Choroid plexus epithelial cell (primary cell): Measurements from ENCODE around the gene C1orf232.

Experiments used
- DNase-seq: peaks from one replicate; pipeline ENCODE4 v3.0.0-alpha.2; 2010; ENCODE audit warnings: low read depth
- H3K4me3 ChIP-seq: 2 replicates; pipeline ENCODE4 v1.5.1; 2011; ENCODE audit warnings: low read depth, mild to moderate bottlenecking, control low read depth, low read length, moderate library complexity
- TF ChIP-seq, protein P1 (sequence below): conservative IDR thresholded peaks from 2 replicates; pipeline ENCODE4 v1.5.1; 2011; ENCODE audit warnings: low read depth, mild to moderate bottlenecking, control low read depth, inconsistent platforms, low read length, moderate library complexity

The C1orf232 gene

DNA sequence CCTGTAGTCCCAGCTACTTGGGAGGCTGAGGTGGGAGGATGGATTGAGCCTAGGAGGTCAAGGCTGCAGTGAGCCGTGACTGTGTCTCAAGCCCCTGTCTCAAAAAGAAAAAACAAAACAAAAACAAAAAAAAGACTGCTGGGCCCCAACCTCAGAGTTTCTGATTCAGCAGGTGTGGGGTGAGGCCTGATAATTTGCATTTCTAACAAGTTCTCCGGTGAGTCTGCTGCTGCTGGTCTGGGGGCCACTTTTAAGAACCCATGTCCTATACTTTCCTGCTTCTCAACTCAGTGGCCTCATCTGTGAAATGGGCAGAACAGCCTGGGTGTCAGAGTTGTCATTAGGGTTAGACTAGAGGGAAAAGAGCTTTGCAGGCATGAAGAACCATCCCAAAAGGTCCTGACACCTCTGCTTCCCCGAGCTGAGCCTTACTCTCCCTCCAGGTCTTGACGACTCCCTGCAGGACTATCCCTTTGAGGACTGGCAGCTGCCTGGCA is 11.3 kb upstream of the C1orf232 start:
- H3K4me3 ChIP-seq = no peak overlapping the region
- DNase-seq = no peak
- TF ChIP-seq, protein P1, sequence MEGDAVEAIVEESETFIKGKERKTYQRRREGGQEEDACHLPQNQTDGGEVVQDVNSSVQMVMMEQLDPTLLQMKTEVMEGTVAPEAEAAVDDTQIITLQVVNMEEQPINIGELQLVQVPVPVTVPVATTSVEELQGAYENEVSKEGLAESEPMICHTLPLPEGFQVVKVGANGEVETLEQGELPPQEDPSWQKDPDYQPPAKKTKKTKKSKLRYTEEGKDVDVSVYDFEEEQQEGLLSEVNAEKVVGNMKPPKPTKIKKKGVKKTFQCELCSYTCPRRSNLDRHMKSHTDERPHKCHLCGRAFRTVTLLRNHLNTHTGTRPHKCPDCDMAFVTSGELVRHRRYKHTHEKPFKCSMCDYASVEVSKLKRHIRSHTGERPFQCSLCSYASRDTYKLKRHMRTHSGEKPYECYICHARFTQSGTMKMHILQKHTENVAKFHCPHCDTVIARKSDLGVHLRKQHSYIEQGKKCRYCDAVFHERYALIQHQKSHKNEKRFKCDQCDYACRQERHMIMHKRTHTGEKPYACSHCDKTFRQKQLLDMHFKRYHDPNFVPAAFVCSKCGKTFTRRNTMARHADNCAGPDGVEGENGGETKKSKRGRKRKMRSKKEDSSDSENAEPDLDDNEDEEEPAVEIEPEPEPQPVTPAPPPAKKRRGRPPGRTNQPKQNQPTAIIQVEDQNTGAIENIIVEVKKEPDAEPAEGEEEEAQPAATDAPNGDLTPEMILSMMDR = no peak

DNA sequence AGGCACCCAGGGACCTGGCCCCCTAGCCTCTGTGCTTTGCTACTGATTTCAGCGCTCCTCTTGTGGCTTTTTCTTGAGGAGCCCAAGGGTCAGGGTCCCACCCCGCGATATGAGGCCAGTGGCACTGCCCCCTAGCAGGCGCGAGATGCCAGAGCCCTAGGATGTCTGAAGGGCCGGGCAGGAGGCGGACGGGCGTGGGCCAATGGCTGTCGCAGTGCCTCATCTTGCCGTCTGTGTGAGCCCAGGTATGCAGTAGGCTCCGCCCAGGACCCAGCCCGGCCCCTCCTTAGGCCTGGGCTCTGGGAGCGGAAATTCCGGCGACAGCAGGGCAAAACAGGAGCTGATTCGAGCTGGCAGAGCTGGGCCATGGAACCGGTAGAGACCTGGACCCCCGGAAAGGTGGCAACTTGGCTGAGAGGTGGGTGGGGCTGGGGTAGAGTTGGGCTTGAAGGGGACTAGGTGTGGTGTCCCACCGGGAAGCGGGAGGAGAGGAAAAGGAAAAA is 8.5 kb upstream of the C1orf232 start, which contains the start of gene CNKSR1:
TSS of gene CNKSR1 (plus strand) at position 310 of the 503 bp plus-strand sequence. CDS start at position 367, 57 bp downstream.
- no peak within 1 kb of the TSS for H3K4me3 ChIP-seq
- DNase-seq = no peak
- TF ChIP-seq, protein P1 = no peak

DNA sequence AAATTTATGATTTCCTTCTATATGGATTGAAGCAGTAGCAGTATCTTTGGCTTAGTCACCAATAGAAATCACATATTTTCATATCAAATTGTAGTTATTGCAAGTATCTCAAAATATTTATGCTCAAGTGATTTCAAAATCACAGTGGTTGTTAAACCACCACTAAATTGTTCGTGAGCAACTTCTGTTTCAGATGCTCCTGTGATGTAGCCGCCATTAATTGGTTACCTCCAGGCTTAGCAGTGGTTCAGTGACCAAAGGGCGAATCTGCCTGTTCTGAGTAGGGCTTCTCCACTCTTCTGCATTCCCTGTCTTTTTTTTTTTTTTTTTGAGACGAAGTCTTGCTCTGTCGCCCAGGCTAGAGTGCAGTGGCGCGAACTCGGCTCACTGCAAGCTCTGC is 6.6 kb upstream of the C1orf232 start:
- TF ChIP-seq, protein P1 = no peak

DNA sequence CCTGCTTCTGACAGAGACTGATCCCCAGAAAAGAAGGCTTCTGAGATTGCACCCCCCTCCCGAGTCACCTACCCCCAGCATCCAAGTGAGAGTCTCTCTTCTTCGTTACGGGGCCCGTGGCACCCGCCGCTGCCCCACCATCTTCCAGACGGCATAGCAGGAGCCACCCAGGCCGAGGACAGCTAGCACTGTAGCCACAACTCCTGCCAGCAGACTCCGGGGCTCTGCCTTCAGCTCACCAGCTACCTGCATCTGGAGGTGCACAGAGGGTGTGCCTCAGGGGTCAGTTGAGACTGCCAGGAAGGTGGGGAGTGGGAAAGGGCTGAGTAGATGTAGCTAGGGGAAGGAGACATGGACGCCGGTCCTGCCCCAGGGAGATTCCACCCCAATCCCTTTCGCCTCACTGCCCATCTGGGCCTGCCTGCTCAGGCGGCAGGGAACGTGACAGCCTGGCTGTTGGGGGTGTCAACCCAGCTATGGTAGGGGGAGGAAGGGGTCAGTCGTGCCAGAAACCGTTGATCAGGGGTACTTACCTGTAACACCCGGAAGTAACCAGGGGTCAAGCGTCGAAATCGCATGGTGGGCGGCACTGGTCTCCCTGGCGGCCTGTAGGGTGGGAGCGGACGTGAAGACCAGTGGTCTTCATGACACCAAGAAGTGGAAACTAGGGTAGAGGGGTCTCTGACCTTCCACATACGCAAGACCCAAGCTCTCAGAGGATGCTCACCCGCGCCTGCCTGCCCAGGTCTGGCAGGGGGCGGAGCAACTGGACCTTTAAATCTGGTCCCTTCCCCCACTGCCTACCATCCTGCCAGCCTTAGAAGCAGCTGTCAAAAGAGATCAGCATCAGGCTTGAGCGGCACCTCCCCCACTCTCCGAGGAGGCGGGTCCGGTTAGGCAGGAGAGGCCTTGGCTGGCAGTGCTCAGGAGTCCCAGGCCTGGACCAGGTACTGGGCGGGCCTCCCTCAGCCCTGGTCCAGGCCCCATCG is 2.6 kb upstream of the C1orf232 start, which contains the start of gene ZNF593OS:
TSS of gene ZNF593OS (minus strand) at position 749 of the 989 bp plus-strand sequence. CDS start at position 578, 171 bp downstream.
- no peak for DNase-seq
- H3K4me3 ChIP-seq = peak within 1 kb of the TSS; percentile 91
- TF ChIP-seq, protein P1 = no peak

More for the DNA sequence above, 6.6 kb upstream of the C1orf232 start:
- no peak overlapping the region for H3K4me3 ChIP-seq
- DNase-seq = no peak

DNA sequence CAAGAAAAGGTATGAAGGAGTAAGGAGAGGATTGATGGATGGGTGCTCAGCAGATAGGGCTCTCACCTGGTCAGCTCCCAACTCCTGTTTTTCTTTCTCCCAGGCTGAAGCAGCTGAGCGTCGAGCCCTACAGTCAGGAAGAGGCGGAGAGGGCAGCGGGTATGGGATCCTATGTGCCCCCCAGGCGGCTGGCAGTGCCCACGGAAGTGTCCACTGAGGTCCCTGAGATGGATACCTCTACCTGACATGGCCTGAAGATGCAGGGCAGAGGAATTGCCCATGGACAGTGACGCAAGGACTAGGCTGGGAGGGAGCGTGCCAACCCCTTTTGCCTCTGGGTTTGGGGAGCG is 1.7 kb upstream of the C1orf232 start:
- DNase-seq = no peak
- H3K4me3 ChIP-seq = peak overlapping the region; percentile 91
- TF ChIP-seq, protein P1 = no peak

DNA sequence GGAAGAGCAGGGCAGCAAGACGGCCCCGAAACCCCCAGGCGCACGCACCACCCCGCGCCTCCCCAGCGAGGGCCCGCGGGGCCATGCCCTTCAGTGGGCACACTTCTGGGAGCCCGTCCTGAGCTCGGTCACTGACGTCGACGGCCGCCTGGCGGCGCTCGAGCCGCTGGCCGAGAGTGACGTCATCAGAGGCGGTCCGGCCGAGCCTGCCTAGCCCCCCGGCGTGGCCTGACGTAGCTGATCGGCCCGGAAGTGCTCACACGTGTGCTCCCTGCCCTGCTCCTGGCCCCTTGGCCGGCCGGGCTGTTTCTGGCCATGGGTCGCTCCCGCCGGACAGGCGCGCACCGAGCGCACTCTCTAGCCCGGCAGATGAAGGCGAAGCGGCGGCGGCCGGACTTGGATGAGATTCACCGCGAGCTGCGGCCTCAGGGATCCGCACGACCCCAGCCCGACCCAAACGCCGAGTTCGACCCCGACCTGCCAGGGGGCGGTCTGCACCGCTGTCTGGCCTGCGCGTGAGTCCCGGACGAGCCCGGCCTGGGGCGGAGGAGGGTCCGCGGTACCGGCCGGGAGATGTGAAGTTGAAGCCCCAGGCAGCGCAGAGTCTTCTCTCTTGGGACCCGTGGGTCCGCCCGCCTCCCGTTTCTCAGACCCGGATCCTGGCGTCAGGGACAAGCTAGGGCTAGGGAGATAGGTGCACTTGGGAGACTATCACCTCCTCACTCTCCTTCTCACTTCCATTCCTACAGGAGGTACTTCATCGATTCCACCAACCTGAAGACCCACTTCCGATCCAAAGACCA is 1.1 kb upstream of the C1orf232 start, which contains the start of gene ZNF593:
TSS of gene ZNF593 (plus strand) at position 240 of the 803 bp plus-strand sequence. CDS start at position 316, 76 bp downstream.
- H3K4me3 ChIP-seq = peak within 1 kb of the TSS; percentile 91
- peak; percentile 90 for DNase-seq
- TF ChIP-seq, protein P1 = peak; percentile 77
